PFSK-1 (cell line): ENCODE measurements around the gene CARD9.

Experiments used
- FOXP2 ChIP-seq: optimal IDR thresholded peaks from 2 replicates; pipeline ENCODE3; 2011; ENCODE audit warnings: borderline replicate concordance, control low read depth, inconsistent platforms; ENCODE audit not compliant: insufficient read depth; ENCODE audit errors: extremely low read length, extremely low read depth
- POLR2AphosphoS5 ChIP-seq: IDR thresholded peaks from 2 replicates; pipeline ENCODE4 v1.6.1; 2012; ENCODE audit warnings: low read depth, mild to moderate bottlenecking, control low read depth, low read length, moderate library complexity
- SIN3A ChIP-seq: IDR thresholded peaks from 2 replicates; pipeline ENCODE4 v1.6.1; 2012; ENCODE audit warnings: mild to moderate bottlenecking, low read length, moderate library complexity, borderline replicate concordance; ENCODE audit not compliant: insufficient read depth
- TAF1 ChIP-seq: IDR thresholded peaks from 2 replicates; pipeline ENCODE4 v1.6.1; 2012; ENCODE audit warnings: low read length, control low read depth, borderline replicate concordance; ENCODE audit not compliant: insufficient read depth
- TF ChIP-seq, protein P1 (sequence below), 2 experiments: IDR thresholded peaks; 2 replicates each; pipeline versions ENCODE4 v1.6.1 to v1.8.0; 2011 to 2012; ENCODE audit warnings: low read depth in 2 of 2, low read length in 2 of 2, control low read depth in 1 of 2, inconsistent platforms in 1 of 2, mild to moderate bottlenecking in 1 of 2, moderate library complexity in 1 of 2; ENCODE audit not compliant: insufficient read depth in 1 of 2

CARD9 gene

DNA sequence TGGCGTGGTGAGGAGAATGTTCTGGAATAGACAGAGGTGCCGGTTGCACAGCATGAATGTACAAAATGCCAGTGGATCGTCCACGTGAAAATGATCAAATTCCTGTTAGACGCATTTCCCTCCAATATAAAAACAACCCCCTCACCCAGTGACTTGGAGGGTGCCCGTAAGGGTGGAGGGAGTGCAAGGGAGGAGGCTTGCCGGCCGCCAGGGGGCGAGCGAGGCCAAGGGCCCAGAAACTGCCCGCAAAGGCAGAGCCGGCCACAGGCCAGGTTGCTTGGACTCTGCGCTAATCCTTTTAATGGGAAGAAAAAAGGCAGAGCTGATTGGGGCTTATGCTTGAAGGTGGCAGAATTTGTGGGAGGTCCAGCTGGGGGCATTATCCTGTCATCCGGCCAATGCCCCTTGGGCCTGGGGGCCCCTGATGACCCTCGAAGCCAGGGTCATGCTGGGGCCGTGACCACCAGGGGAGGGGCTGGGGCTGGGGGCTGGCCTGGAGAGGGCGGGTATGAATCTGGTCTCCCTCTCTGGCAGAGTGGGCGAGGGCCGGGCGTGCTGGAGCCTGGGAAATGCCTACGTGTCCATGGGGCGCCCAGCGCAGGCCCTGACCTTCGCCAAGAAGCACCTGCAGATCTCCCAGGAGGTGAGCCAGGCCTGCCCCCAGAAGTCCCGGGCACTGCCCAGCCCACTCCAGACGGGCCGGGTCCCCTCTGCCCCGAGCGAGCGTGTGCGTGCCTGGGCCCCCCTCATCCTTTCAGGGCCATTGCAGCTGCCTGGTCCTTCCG is 34.1 kb downstream of the CARD9 start:
- TF ChIP-seq, protein P1, sequence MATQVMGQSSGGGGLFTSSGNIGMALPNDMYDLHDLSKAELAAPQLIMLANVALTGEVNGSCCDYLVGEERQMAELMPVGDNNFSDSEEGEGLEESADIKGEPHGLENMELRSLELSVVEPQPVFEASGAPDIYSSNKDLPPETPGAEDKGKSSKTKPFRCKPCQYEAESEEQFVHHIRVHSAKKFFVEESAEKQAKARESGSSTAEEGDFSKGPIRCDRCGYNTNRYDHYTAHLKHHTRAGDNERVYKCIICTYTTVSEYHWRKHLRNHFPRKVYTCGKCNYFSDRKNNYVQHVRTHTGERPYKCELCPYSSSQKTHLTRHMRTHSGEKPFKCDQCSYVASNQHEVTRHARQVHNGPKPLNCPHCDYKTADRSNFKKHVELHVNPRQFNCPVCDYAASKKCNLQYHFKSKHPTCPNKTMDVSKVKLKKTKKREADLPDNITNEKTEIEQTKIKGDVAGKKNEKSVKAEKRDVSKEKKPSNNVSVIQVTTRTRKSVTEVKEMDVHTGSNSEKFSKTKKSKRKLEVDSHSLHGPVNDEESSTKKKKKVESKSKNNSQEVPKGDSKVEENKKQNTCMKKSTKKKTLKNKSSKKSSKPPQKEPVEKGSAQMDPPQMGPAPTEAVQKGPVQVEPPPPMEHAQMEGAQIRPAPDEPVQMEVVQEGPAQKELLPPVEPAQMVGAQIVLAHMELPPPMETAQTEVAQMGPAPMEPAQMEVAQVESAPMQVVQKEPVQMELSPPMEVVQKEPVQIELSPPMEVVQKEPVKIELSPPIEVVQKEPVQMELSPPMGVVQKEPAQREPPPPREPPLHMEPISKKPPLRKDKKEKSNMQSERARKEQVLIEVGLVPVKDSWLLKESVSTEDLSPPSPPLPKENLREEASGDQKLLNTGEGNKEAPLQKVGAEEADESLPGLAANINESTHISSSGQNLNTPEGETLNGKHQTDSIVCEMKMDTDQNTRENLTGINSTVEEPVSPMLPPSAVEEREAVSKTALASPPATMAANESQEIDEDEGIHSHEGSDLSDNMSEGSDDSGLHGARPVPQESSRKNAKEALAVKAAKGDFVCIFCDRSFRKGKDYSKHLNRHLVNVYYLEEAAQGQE (IDR thresholded peaks at IDR 0.05; ENCODE audit: insufficient read depth in 1 of 2, low read depth in 2 of 2, low read length in 2 of 2), result no peak
- no peak for TF ChIP-seq FOXP2
- no peak for TF ChIP-seq POLR2AphosphoS5
- TF ChIP-seq SIN3A, result no peak
- TF ChIP-seq TAF1, result no peak

DNA sequence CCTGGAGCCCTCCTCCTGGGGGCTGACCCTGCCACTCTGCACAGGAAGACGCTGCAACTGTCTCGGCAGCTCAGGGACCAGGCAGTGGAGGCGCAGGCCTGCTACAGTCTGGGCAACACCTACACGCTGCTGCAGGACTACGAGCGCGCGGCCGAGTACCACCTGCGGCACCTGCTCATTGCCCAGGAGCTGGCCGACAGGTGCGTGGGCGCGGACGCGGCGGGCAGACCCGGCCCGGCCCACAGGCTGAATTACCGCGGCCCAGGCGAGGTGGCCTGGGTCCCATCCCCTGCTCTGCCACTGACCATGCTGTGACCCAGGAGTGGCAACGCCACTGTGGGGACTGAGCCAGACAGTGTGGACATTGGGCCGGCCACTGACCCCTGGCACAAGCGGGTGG is 35.0 kb downstream of the CARD9 start:
- TF ChIP-seq, protein P1 (IDR thresholded peaks at IDR 0.05; ENCODE audit: insufficient read depth in 1 of 2, low read depth in 2 of 2, low read length in 2 of 2), result no peak
- TF ChIP-seq FOXP2 (no peak), POLR2AphosphoS5 (no peak), SIN3A (no peak), TAF1 (no peak)

GRCh38 chr9:136337416-136338395 is 35.8 kb downstream of the CARD9 start:
- TF ChIP-seq POLR2AphosphoS5 (no peak), SIN3A (no peak), TAF1 (no peak), FOXP2 (no peak)
- TF ChIP-seq, protein P1 (IDR thresholded peaks at IDR 0.05; ENCODE audit: insufficient read depth in 1 of 2, low read depth in 2 of 2, low read length in 2 of 2), result no peak

DNA sequence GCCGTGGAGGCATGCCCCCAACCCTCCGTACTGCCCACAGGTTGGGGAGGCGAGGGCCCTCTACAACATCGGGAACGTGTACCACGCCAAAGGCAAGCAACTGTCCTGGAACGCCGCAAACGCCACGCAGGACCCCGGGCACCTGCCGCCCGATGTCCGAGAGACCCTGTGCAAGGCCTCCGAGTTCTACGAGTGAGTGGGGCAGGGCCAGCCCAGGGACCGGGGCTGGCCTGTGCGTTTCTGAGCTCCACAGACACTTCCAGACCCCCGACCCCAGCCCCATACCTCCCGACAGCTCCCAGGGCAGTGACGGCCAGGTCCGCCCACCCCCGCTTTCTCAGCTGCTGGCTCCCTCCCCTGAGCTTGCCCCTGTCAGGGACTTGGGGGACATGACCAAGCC is 36.6 kb downstream of the CARD9 start:
- TF ChIP-seq TAF1 (no peak), FOXP2 (no peak), POLR2AphosphoS5 (no peak), SIN3A (no peak)
- TF ChIP-seq, protein P1 (IDR thresholded peaks at IDR 0.05; ENCODE audit: insufficient read depth in 1 of 2, low read depth in 2 of 2, low read length in 2 of 2), result no peak
